Islet of Langerhans (tissue), 1 donor: ENCODE data around the gene PKMYT1.

Source experiments
- FAIRE-seq: peaks from one replicate; lab custom pipeline; 2011; peaks lifted over from hg19 to GRCh38; lab: Jason Lieb, UNC

The PKMYT1 gene

GRCh38 chr16:2973093-2973492 is 7.2 kb downstream of the PKMYT1 start:
- no peak for FAIRE-seq

- FAIRE-seq, result no peak
These were observed 8.1 kb downstream of the PKMYT1 start for GRCh38 chr16:2971985-2972784.

DNA sequence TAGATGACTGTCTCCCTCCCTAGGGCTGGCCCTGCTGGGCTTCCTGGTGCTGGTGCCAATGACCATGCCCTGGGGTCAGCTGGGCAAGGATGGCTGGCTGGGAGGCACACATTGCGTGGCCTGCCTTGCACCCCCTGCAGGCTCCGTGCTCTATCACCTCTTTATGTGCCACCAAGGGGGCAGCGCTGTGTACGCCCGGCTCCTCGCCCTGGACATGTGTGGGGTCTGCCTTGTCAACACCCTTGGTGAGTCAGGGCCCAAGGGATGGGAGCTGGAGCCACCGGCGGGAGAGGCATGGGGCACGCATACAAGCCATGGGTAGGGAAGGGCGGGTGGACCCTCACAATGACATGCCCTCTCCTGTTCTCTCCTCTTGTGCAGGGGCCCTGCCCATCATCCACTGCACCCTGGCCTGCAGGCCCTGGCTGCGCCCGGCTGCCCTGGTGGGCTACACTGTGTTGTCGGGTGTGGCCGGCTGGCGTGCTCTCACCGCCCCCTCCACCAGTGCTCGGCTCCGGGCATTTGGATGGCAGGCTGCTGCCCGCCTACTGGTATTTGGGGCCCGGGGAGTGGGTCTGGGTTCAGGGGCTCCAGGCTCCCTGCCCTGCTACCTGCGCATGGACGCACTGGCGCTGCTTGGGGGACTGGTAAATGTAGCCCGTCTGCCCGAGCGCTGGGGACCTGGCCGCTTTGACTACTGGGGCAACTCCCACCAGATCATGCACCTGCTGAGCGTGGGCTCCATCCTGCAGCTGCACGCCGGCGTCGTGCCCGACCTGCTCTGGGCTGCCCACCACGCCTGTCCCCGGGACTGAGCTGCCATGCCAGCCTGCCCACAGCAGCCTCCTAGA is 8.9 kb downstream of the PKMYT1 start:
- no peak for FAIRE-seq

- FAIRE-seq, result no peak
These were observed 9.7 kb downstream of the PKMYT1 start for GRCh38 chr16:2970563-2970962.

DNA sequence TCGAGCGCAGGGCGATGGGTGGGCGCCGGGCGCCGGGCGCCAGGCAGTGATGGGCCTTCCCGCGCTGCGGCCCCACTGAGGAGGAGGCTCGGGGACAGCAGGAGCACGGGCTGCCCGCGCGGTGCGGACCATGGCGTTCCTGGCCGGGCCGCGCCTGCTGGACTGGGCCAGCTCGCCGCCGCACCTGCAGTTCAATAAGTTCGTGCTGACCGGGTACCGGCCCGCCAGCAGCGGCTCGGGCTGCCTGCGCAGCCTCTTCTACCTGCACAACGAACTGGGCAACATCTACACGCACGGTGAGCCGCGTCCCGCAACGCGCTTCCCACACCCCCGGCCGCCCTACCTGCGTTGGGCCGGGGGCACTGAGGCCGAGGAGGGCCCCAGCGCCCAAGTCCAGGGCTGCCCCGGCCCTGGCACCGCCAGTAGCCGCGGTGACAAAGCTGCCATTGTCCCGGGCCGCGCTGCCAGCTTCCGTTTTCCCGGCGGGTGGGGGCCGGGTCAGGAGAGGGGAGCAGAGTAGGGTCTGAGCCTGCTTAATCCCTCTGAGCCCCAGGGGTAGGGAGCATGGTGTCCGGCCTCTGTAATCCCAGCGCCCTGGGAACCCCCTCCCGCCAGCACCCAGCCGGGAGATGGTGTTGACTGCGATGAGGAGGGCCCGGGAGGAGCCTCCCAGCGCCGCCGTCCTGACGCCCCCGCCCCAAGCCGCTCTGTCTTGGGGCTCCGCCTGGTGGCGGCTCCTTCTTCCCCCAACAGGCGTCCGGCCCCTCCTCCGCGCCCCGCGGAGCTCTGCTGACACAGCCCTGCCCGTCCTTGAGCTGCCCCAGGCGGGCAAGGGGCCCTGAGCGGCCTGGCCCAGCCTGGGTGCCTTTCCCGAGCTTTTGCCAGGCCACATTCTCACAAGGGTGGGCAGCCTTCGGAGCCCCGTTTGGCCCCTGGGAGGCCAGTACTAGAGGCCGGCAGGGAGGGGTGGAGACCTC is 10.4 kb downstream of the PKMYT1 start:
- FAIRE-seq, result no peak

GRCh38 chr16:2968738-2969544 is 11.3 kb downstream of the PKMYT1 start, which contains the start of gene PAQR4:
PAQR4 (plus strand) TSS chr16:2969348; CDS start chr16:2969675, 327 bp downstream.
- no peak for FAIRE-seq

DNA sequence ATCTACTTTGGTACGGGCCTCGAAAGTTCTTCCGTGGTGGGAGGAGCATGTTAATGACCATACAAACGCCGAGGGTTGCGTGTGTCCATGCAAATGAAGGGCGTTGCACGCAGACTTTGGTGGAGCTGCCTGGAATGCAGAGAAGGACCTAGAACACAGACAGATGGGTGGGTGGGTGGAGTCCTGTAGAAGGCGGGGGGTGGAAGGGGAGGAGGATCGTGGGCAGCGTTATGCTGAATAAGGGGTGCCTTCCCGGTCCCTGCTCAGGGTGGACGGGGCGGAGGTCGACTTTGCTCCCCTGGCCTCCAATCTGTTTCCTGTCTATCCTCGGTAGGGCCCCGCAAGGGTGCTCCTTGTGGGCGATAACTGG is 11.9 kb downstream of the PKMYT1 start:
- FAIRE-seq, result no peak

DNA sequence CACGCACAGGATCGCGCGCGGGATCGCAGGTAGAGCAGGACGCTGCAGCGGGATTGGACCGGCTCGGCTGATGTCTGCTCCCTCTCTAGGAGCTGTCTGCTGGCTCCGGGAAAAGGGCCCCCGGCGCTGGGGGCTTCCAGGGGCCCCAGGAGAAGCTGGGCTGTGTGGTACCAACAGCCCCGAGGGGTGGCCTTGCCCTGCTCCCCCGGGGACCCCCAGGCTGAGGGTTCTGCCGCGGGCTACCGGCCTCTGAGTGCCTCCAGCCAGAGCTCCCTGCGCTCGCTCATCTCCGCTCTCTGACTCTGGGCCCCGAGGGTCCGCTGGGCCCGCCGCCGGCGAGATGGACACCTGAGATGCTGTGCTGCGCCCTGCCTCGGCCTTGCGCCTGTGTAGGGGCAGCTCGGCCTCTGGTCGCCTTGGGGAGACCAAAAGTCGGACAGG is 12.5 kb downstream of the PKMYT1 start:
- FAIRE-seq, result no peak

- no peak for FAIRE-seq
These were observed 13.0 kb downstream of the PKMYT1 start for GRCh38 chr16:2967211-2967631.

DNA sequence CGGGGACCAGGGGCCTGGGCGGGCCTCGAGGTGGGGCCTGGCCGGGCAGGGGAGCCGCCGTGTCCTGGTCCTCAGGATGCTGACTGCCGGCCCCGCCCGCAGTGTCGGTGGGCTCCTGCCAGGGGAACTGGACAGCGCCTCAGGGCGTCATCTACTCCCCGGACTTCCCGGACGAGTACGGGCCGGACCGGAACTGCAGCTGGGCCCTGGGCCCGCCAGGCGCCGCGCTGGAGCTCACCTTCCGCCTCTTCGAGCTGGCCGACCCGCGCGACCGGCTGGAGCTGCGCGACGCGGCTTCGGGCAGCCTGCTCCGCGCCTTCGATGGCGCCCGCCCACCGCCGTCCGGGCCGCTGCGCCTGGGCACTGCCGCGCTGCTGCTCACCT is 13.4 kb downstream of the PKMYT1 start:
- no peak for FAIRE-seq

DNA sequence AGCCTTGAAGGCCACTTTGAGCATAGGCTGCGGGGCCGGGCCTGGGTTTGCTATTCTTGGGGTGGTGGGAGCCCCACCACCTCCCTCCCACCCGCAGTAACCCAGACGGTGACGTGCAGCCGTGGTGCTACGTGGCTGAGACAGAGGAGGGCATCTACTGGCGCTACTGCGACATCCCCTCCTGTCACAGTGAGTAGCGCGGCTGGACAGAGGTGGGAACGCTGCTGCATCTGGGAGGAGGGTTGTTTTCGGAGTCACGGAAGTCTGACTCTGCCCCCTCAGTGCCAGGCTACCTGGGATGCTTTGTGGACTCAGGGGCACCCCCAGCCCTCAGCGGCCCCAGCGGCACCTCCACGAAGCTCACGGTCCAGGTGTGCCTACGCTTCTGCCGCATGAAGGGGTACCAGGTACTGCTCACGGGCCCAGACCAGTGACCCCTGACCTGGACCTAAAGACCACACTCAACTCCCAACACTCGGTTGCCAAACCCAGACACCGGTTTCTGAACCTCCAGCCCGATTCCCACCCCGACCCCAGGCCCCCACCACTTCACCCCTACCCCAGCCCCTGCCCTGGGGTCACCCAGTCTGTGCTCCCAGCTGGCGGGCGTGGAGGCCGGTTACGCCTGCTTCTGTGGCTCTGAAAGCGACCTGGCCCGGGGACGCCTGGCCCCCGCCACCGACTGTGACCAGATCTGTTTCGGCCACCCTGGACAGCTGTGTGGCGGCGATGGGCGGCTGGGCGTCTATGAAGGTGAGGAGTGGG is 14.0 kb downstream of the PKMYT1 start:
- FAIRE-seq, result no peak

DNA sequence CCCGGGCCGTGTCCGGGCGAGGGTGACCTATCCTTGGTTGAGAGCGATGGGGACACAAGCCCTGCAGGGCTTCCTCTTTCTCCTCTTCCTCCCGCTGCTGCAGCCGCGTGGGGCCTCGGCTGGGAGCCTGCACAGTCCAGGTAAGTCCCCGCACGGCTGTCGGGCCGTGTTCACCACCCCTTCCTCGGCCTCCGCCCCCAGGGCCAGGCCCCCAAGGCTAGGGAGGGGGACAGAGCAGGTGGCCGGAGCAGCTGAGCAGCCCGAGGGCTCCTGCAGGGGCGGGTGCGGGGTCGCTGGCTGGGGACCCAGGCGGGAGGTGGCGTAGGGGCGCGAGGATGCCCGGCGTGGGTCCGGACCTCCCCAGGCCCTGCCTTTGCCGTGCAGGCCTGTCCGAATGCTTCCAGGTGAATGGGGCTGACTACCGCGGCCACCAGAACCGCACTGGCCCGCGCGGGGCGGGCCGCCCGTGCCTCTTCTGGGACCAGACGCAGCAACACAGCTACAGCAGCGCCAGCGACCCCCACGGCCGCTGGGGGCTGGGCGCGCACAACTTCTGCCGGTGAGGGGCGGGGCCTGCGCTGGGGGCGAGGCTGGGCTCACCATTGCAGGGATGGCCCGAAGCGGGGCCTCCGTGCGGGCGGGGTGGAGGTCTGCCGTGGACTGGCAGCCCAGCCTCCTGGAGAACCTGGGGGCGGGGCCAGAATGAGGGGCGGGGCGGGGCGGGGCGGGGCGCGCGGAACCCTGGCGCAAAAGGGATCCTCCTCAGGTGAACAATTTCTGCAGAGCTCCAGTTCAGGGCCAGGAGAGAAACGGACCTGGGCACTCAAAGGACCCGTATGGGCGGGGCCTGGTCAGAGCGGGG is 15.5 kb downstream of the PKMYT1 start:
- no peak for FAIRE-seq

GRCh38 chr16:2963723-2964474 is 16.3 kb downstream of the PKMYT1 start, which contains the start of gene KREMEN2:
KREMEN2 (plus strand) TSS chr16:2964275; CDS start chr16:2964521, 246 bp downstream.
- FAIRE-seq, result no peak

DNA sequence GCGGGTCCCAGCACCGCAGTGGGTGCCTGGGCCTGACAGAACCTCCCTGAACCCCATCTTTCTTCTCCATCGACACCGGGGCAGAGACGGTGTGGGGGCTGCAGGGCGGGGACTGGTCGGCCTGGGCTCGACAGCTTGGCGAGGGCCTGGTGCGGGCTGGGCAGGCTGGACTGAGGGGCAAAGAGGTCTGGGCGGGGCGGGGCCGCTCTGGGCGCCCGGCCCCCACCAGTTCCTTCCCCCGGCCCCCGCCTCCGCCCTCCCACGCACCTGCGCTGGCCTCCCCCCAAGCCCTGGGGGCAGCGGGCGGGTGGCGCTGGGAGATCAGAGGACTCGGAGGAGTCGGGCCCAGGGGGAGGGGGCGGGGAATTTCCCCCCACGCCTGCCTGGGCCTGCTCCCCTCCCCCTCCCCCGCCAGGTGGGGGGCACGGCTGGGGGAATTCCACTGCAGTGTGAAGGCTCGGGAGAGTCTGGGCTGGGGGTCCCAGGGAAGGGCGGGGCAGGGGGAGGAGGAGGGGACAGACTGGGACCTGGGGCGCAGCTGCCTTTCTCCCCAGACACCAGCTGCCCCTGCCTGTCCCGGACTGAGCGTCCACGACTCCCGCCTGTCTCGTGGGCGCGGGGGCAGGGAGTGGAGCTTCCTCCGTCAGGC is 17.0 kb downstream of the PKMYT1 start:
- FAIRE-seq, result no peak

GRCh38 chr16:2962334-2963073 is 17.7 kb downstream of the PKMYT1 start:
- FAIRE-seq, result no peak

GRCh38 chr16:2960183-2961010 is 19.8 kb downstream of the PKMYT1 start:
- FAIRE-seq, result no peak
